HepG2 (cell line): ENCODE results near the gene NTSR2. TPM values are rescaled to one million over a fixed set of nuclear protein-coding genes. Genes with fewer than 3 reads are reported as not detected.

Experiments used
- AGO1 ChIP-seq: fragments of 200-400 bp; formaldehyde crosslinking; IDR thresholded peaks from 2 replicates; pipeline ENCODE4 v1.6.1; 2017; ENCODE audit warnings: mild to moderate bottlenecking, low read depth, low read length, moderate library complexity; ENCODE audit not compliant: poor library complexity, severe bottlenecking
- EED ChIP-seq: sonication (generic); formaldehyde crosslinking; IDR thresholded peaks from 2 replicates; pipeline ENCODE4 v1.5.0; 2020; ENCODE audit warnings: mild to moderate bottlenecking, missing genetic modification reagents
- MAFG ChIP-seq: sonication (generic); formaldehyde crosslinking; IDR thresholded peaks from 2 replicates; pipeline ENCODE4 v1.5.1; 2020; ENCODE audit warnings: mild to moderate bottlenecking, missing genetic modification reagents
- MBNL3 ChIP-seq: fragments of 250-450 bp; sonication (Bioruptor Pico); conservative IDR thresholded peaks from 2 replicates; pipeline ENCODE4 v1.8.0; 2022; ENCODE audit warnings: mild to moderate bottlenecking, inconsistent platforms
- MLLT10 ChIP-seq: sonication (generic); formaldehyde crosslinking; IDR thresholded peaks from 2 replicates; pipeline ENCODE4 v1.4.0; 2020; ENCODE audit warnings: missing genetic modification reagents
- PRPF4 ChIP-seq: fragments of 200-400 bp; formaldehyde crosslinking; IDR thresholded peaks from 2 replicates; pipeline ENCODE4 v1.6.1; 2016; ENCODE audit warnings: low read length, low read depth; ENCODE audit not compliant: poor library complexity, severe bottlenecking
- RAD21 ChIP-seq: fragments of 450-650 bp; formaldehyde crosslinking; IDR thresholded peaks from 2 replicates; pipeline ENCODE4 v1.5.0; 2020; ENCODE audit warnings: mild to moderate bottlenecking
- SMAD1 ChIP-seq: sonication (generic); formaldehyde crosslinking; IDR thresholded peaks from 2 replicates; pipeline ENCODE4 v1.4.0; 2020; ENCODE audit warnings: missing genetic modification reagents, low read depth, mild to moderate bottlenecking, borderline replicate concordance
- STAT5B ChIP-seq: sonication (generic); formaldehyde crosslinking; IDR thresholded peaks from 2 replicates; pipeline ENCODE4 v1.4.0; 2020; ENCODE audit warnings: missing genetic modification reagents
- THAP11 ChIP-seq: IDR thresholded peaks from 2 replicates; pipeline ENCODE4 v1.6.1; 2016; ENCODE audit warnings: missing biosample characterization, missing genetic modification reagents
- ZBTB21 ChIP-seq: sonication (generic); formaldehyde crosslinking; IDR thresholded peaks from 2 replicates; pipeline ENCODE4 v1.4.0; 2020; ENCODE audit warnings: missing genetic modification reagents
- ZBTB42 ChIP-seq: sonication (generic); formaldehyde crosslinking; IDR thresholded peaks from 2 replicates; pipeline ENCODE4 v1.5.0; 2020; ENCODE audit warnings: mild to moderate bottlenecking, missing genetic modification reagents
- ZNF234 ChIP-seq: sonication (generic); formaldehyde crosslinking; conservative IDR thresholded peaks from 2 replicates; pipeline ENCODE4 v1.5.1; 2020; ENCODE audit warnings: mild to moderate bottlenecking, missing genetic modification reagents
- ZNF530 ChIP-seq: sonication (generic); formaldehyde crosslinking; IDR thresholded peaks from 2 replicates; pipeline ENCODE4 v1.5.0; 2020; ENCODE audit warnings: low read depth, mild to moderate bottlenecking, missing genetic modification reagents
- ZNF614 ChIP-seq: IDR thresholded peaks from 2 replicates; pipeline ENCODE4 v1.6.1; 2018; ENCODE audit warnings: missing biosample characterization, missing genetic modification reagents, inconsistent platforms, borderline replicate concordance
- ZNF724P ChIP-seq: sonication (generic); formaldehyde crosslinking; IDR thresholded peaks from 2 replicates; pipeline ENCODE4 v1.8.0; 2022; ENCODE audit warnings: missing genetic modification reagents, borderline replicate concordance
- ZNF772 ChIP-seq: sonication (generic); formaldehyde crosslinking; IDR thresholded peaks from 2 replicates; pipeline ENCODE4 v1.5.0; 2020; ENCODE audit warnings: mild to moderate bottlenecking, missing genetic modification reagents
- polyA plus RNA-seq, 8 experiments: library from polyadenylated mRNA; depleted of rRNA in 3 of 8; stranded (reverse) in 7 of 8; unstranded in 1 of 8; fragments of >200 nt; fragmentation: Illumina TruSeq in 4 of 8; extraction: Trizol in 4 of 8; gene quantifications; 2 replicates each; pipeline versions ENCODE4 v1.2.1 to v1.2.3, GENCODE V29; 2011 to 2016; ENCODE audit warnings: low read depth in 4 of 8, missing spikeins in 1 of 8, mixed read lengths in 1 of 8; ENCODE audit not compliant: insufficient read depth in 1 of 8
- total RNA-seq, 5 experiments: library from RNA; depleted of rRNA; stranded (reverse); fragments of >200 nt; fragmentation: Illumina TruSeq; extraction: Trizol; gene quantifications; 2 replicates each; pipeline ENCODE4 v1.2.3, GENCODE V29; 2016; ENCODE audit warnings: low read depth in 1 of 5
- TF ChIP-seq, protein P1 (sequence below): sonication (generic); formaldehyde crosslinking; conservative IDR thresholded peaks from 2 replicates; pipeline ENCODE4 v1.5.0; 2020; ENCODE audit warnings: missing genetic modification reagents
- TF ChIP-seq, protein P2 (sequence below): sonication (generic); formaldehyde crosslinking; IDR thresholded peaks from 2 replicates; pipeline ENCODE4 v1.9.0; 2021; ENCODE audit warnings: missing genetic modification reagents, borderline replicate concordance
- TF ChIP-seq, protein P3 (sequence below): sonication (generic); formaldehyde crosslinking; IDR thresholded peaks from 2 replicates; pipeline ENCODE4 v1.8.1; 2022; ENCODE audit warnings: mild to moderate bottlenecking, missing genetic modification reagents
- TF ChIP-seq, protein P4 (sequence below): conservative IDR thresholded peaks from 2 replicates; pipeline ENCODE4 v1.6.1; 2018; ENCODE audit warnings: missing genetic modification reagents
- TF ChIP-seq, protein P5 (sequence below): IDR thresholded peaks from 2 replicates; pipeline ENCODE4 v1.6.1; 2016

The NTSR2 gene
- total and polyA plus RNA-seq, 2 of the 13 experiments (the other 11 are each of a cell fraction or from before 2014, with no cell fraction given) = not detected

DNA sequence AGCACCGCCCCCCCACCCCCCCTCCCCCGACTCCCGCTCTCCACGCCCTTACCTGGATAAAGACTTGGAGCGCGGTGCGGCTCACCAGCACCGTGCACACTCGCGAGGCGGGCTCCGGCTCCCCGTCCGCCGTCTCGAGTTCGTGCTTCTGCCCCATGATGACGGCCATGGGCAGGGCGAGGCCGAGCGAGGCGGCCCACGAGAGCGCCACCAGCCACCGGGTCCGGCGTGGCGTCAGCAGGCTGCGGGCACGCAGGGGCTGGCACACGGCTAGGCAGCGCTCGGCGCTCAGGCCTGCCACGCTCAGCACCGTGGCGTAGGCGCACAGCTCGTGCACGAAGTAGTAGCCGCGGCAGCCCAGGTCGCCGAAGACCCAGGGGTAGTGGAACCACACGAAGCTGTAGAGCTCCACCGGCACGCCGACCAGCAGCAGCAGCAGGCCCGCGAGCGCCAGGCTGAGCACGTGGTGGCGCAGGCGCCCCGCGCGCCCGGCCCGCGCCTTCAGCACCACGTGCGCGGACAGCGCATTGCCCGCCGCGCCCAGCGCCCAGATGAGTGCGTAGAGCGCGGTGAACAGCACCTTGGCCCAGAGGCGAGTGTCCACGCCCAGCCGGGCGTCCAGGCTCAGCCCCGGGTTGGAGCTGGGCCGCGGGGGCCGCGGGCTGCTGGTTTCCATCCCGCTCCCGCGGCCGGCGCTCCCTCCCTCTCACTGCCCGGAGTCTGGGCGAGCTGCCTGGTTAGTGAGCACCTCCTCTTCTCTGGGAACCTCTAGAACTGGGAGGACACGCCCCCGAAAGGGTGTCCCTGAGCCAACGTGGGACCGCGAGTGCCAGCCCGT, at the start of gene NTSR2 (continued):
- TF ChIP-seq ZNF772 (CRISPR knock-in tag) (peak; percentile 99; the same call in 1 of the 2 replicates), SMAD1 (peak; percentile 88; the same call in 1 of the 2 replicates), STAT5B (CRISPR knock-in tag) (peak; percentile 98), MAFG (CRISPR knock-in tag) (0 out of 2 replicates have a peak, but pooled peaks have one; percentile 51), THAP11 (CRISPR knock-in tag) (peak; percentile 86), RAD21 (CRISPR knock-in tag) (peak; percentile 80), ZBTB42 (CRISPR knock-in tag) (peak; percentile 96), ZNF530 (CRISPR knock-in tag) (peak; percentile 95), EED (CRISPR knock-in tag) (peak; percentile 98), ZNF724P (peak; percentile 99), PRPF4 (no peak), ZNF234 (CRISPR knock-in tag) (peak; percentile 90), ZNF614 (CRISPR knock-in tag) (peak; percentile 96), AGO1 (peak; percentile 57), ZBTB21 (CRISPR knock-in tag) (peak; percentile 36; the same call in 1 of the 2 replicates), MBNL3 (CRISPR knock-in tag) (no peak), MLLT10 (no peak)
- TF ChIP-seq, protein P1, sequence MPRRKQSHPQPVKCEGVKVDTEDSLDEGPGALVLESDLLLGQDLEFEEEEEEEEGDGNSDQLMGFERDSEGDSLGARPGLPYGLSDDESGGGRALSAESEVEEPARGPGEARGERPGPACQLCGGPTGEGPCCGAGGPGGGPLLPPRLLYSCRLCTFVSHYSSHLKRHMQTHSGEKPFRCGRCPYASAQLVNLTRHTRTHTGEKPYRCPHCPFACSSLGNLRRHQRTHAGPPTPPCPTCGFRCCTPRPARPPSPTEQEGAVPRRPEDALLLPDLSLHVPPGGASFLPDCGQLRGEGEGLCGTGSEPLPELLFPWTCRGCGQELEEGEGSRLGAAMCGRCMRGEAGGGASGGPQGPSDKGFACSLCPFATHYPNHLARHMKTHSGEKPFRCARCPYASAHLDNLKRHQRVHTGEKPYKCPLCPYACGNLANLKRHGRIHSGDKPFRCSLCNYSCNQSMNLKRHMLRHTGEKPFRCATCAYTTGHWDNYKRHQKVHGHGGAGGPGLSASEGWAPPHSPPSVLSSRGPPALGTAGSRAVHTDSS (CRISPR knock-in tag) = no peak
- TF ChIP-seq, protein P2, sequence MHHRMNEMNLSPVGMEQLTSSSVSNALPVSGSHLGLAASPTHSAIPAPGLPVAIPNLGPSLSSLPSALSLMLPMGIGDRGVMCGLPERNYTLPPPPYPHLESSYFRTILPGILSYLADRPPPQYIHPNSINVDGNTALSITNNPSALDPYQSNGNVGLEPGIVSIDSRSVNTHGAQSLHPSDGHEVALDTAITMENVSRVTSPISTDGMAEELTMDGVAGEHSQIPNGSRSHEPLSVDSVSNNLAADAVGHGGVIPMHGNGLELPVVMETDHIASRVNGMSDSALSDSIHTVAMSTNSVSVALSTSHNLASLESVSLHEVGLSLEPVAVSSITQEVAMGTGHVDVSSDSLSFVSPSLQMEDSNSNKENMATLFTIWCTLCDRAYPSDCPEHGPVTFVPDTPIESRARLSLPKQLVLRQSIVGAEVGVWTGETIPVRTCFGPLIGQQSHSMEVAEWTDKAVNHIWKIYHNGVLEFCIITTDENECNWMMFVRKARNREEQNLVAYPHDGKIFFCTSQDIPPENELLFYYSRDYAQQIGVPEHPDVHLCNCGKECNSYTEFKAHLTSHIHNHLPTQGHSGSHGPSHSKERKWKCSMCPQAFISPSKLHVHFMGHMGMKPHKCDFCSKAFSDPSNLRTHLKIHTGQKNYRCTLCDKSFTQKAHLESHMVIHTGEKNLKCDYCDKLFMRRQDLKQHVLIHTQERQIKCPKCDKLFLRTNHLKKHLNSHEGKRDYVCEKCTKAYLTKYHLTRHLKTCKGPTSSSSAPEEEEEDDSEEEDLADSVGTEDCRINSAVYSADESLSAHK (CRISPR knock-in tag) = peak; percentile 94
- TF ChIP-seq, protein P3, sequence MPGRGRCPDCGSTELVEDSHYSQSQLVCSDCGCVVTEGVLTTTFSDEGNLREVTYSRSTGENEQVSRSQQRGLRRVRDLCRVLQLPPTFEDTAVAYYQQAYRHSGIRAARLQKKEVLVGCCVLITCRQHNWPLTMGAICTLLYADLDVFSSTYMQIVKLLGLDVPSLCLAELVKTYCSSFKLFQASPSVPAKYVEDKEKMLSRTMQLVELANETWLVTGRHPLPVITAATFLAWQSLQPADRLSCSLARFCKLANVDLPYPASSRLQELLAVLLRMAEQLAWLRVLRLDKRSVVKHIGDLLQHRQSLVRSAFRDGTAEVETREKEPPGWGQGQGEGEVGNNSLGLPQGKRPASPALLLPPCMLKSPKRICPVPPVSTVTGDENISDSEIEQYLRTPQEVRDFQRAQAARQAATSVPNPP = peak; percentile 99
- TF ChIP-seq, protein P4, sequence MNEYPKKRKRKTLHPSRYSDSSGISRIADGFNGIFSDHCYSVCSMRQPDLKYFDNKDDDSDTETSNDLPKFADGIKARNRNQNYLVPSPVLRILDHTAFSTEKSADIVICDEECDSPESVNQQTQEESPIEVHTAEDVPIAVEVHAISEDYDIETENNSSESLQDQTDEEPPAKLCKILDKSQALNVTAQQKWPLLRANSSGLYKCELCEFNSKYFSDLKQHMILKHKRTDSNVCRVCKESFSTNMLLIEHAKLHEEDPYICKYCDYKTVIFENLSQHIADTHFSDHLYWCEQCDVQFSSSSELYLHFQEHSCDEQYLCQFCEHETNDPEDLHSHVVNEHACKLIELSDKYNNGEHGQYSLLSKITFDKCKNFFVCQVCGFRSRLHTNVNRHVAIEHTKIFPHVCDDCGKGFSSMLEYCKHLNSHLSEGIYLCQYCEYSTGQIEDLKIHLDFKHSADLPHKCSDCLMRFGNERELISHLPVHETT (CRISPR knock-in tag) = peak; percentile 94
- TF ChIP-seq, protein P5, sequence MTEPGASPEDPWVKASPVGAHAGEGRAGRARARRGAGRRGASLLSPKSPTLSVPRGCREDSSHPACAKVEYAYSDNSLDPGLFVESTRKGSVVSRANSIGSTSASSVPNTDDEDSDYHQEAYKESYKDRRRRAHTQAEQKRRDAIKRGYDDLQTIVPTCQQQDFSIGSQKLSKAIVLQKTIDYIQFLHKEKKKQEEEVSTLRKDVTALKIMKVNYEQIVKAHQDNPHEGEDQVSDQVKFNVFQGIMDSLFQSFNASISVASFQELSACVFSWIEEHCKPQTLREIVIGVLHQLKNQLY (CRISPR knock-in tag) = peak; percentile 92
